Measurements from ENCODE around the gene DGCR6L.
"Not testable (repeated sequence)": the region's sequence is repeated elsewhere in the genome, so short reads cannot be mapped to it uniquely, and the experiment has no call there.

- TF ChIP-seq EP300 (IDR thresholded peaks at IDR 0.05; ENCODE audit: borderline replicate concordance); ZBTB7A (IDR thresholded peaks at IDR 0.05; ENCODE audit: low read depth); YY1 (IDR thresholded peaks at IDR 0.05; ENCODE audit: low read depth); NFIC (IDR thresholded peaks at IDR 0.05); TCF12 (IDR thresholded peaks at IDR 0.05; ENCODE audit: low read depth); TEAD4 (IDR thresholded peaks at IDR 0.05): not testable (repeated sequence)
Observed at GRCh38 chr22:20270190-20271113, 49.4 kb downstream of the DGCR6L start.
